SU-DHL-6 (cell line): ENCODE results near the gene FADS3.

Source experiments
- EZH2phosphoT487 ChIP-seq: fragments of 200-600 bp; sonication (generic), shearing (Covaris generic); conservative IDR thresholded peaks from 2 replicates; pipeline ENCODE4 v1.6.1; 2018; ENCODE audit warnings: mild to moderate bottlenecking, antibody characterized with exemption, low read length, moderate library complexity, mixed read lengths
- TF ChIP-seq, protein P1 (sequence below): fragments of 200-600 bp; sonication (generic); IDR thresholded peaks from one replicate; pipeline ENCODE4 v1.5.1; 2017; ENCODE audit warnings: antibody characterized with exemption, mild to moderate bottlenecking, low read length, moderate library complexity; ENCODE audit not compliant: insufficient read depth, poor library complexity, severe bottlenecking

DNA sequence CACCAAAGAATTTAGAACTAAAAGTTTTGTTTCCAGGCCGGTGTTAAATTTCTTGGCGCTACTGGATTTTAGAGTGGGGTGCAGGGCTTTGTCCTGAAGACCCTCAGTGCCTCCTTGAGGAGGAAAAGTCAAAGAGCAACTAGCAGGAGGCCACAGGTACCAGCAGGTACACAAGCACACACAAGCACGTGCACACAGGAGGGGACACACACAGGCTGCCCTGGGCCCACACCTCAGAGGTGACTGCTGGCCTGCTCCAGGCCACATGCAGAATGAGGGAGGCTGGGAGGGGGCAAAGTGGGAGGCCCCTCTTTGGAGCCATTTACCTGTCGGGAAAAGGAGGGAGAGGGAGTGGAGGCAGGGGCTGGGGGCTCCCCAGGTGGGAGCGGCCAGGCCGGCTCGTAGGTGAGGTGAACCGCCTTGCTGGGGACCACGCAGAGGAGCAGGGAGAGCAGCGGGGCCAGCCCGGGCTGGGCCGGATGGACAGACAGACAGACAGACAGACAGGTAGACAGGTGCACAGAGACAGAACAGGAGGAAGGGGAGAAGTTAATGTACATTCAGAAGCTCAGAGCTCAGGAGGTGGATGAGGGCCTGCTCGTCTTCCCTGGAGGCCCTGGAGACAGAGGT lies 13.8 kb upstream of the FADS3 start:
- TF ChIP-seq, protein P1, sequence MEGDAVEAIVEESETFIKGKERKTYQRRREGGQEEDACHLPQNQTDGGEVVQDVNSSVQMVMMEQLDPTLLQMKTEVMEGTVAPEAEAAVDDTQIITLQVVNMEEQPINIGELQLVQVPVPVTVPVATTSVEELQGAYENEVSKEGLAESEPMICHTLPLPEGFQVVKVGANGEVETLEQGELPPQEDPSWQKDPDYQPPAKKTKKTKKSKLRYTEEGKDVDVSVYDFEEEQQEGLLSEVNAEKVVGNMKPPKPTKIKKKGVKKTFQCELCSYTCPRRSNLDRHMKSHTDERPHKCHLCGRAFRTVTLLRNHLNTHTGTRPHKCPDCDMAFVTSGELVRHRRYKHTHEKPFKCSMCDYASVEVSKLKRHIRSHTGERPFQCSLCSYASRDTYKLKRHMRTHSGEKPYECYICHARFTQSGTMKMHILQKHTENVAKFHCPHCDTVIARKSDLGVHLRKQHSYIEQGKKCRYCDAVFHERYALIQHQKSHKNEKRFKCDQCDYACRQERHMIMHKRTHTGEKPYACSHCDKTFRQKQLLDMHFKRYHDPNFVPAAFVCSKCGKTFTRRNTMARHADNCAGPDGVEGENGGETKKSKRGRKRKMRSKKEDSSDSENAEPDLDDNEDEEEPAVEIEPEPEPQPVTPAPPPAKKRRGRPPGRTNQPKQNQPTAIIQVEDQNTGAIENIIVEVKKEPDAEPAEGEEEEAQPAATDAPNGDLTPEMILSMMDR, result no peak
- no peak for TF ChIP-seq EZH2phosphoT487
